Measurements from ENCODE around the gene PHACTR3.

DNA sequence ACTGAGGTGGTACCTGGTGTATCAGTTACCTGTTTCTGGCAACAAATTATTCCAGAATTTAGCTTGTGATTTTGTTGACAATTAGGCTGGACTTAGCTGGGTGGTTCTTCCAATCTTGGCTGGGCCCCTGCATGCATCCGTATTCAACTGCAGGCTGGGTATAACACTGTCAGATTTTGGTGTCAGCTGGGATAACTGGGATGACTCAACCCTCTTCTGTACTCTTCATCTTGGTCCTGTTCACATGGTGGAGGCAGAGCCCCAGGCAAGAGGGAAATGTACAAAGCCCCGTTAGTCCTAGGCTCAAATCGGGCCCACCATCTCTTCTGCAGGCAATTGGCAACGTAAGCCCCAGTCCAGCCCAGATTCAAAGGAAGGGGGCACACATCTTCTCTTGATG is 89.2 kb downstream of the PHACTR3 start:
- TF ChIP-seq, protein P1, sequence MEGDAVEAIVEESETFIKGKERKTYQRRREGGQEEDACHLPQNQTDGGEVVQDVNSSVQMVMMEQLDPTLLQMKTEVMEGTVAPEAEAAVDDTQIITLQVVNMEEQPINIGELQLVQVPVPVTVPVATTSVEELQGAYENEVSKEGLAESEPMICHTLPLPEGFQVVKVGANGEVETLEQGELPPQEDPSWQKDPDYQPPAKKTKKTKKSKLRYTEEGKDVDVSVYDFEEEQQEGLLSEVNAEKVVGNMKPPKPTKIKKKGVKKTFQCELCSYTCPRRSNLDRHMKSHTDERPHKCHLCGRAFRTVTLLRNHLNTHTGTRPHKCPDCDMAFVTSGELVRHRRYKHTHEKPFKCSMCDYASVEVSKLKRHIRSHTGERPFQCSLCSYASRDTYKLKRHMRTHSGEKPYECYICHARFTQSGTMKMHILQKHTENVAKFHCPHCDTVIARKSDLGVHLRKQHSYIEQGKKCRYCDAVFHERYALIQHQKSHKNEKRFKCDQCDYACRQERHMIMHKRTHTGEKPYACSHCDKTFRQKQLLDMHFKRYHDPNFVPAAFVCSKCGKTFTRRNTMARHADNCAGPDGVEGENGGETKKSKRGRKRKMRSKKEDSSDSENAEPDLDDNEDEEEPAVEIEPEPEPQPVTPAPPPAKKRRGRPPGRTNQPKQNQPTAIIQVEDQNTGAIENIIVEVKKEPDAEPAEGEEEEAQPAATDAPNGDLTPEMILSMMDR (IDR thresholded peaks at IDR 0.05) = no peak
- no peak for TF ChIP-seq POLR2A (IDR thresholded peaks at IDR 0.05)
